Umbilical cord (tissue), 2 donors: ENCODE data around the gene NXPH4. TPM values are rescaled to one million over a fixed set of nuclear protein-coding genes. Genes with fewer than 3 reads are reported as not detected.
A peak's percentile ranks its signal among the peaks of the same experiment; 100 is the strongest.

Source experiments
- DNase-seq: peaks from one replicate; pipeline ENCODE4 v3.0.0-alpha.2; 2015; ENCODE audit warnings: low spot score
- total RNA-seq: library from RNA; depleted of rRNA; stranded (reverse); fragments of >200 nt; gene quantifications from one replicate; pipeline ENCODE4 v1.2.3, GENCODE V29; 2014; ENCODE audit warnings: low replicate concordance; ENCODE audit not compliant: insufficient read depth

Gene NXPH4
- total RNA-seq, 1 donor from 2014 or later, result not detected

- DNase-seq, result no peak
Measured at GRCh38 chr12:57219205-57219992, 2.8 kb downstream of the NXPH4 start.

- no peak for DNase-seq
Measured at GRCh38 chr12:57219993-57220754, 3.6 kb downstream of the NXPH4 start.

DNA sequence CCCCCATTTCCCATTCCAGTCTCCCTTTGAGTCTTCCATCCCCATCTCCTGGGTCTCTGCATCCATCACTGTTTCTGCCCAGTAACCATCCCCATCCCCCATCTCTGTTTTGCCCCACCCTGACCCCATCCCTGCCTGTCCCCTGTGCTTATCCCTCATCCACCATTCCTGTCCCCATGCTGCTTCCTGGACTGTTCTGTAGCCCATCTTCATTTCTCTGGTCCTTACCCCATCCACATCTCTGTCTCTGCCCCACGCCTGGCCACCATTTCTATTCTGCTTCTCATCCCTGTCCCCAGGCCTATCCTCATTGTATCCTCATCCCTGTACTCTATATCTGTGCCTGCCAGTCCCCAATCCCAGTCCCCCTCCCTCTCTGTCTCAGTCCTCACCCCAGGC is 4.2 kb downstream of the NXPH4 start:
- no peak for DNase-seq

DNA sequence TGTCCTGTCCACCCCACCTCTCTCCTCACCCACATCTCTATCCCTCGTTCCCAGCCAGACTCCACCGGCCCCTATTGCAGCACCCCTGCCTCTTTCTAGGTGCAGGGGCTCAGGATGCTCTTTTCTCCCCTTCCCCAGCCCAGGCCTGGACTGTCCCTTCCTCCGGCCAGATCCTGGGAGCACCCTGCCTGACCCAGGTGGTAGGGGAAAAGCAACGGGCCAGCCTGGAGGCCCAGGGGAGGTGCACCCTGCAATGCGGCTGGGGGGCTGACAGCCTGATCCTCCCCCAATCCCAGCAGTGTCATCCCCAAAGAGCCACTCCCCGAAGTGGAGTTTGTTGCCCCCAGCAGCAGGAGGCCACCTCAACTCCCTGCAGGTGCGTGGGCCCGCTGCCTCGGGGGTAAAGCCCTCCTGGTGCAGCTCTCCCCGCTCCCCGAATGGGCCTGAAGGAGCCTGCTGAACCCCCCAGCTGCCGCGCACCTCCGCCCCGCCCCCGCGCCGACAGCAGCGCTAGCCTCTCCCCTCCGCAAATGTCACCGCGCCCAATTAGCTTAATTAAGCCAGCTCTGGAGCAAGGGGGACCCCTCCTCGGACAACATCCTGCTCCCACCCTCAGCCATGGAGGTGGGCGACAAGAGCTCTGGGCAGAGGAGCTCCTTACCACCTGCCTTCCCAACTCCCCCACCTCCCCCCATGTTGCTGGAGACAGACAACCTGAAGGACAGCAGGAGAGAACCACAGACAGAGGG is 4.7 kb downstream of the NXPH4 start:
- DNase-seq, result no peak

DNA sequence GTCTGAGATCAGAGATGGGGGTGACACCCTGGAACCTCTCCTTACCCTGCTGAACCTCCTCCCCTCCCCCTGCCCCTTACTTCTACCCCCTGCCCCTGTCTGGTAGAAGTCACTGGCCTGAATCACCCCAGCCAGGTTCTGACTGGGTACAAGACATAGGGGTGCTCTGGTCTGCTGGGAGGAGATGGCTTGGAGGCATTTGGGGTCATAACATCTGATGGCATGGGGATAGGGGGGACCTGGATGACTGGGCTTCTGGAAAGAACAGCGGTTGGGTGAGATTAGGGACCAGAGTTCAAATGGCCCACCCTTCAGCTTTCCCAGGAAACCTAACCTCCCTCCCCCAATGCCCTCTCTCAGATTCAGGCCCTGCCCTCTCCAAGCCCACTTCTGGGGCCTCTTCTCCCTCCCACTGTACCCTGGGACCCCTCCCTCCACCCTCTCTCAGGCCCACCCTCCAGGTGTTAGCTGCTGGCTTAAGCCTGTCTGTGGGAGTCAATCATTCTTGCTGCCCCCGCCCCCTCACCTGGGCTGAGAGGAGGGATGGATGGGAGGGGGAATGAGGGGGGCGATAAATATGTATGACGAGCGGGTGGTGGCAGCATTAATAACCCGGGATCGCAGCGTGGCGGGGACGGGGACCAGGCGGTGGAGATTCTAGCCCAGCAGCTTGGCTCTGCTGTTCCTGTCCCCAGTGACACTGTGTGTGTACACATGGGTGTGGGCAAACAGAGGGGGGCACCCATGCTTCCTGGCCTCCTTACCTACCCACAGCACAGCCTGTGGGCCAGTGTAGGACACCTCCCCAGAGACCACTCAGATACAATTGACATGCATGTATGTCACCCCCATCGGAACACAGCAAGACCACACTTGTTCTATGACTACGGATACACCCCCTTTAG is 5.9 kb downstream of the NXPH4 start:
- DNase-seq, result no peak

DNA sequence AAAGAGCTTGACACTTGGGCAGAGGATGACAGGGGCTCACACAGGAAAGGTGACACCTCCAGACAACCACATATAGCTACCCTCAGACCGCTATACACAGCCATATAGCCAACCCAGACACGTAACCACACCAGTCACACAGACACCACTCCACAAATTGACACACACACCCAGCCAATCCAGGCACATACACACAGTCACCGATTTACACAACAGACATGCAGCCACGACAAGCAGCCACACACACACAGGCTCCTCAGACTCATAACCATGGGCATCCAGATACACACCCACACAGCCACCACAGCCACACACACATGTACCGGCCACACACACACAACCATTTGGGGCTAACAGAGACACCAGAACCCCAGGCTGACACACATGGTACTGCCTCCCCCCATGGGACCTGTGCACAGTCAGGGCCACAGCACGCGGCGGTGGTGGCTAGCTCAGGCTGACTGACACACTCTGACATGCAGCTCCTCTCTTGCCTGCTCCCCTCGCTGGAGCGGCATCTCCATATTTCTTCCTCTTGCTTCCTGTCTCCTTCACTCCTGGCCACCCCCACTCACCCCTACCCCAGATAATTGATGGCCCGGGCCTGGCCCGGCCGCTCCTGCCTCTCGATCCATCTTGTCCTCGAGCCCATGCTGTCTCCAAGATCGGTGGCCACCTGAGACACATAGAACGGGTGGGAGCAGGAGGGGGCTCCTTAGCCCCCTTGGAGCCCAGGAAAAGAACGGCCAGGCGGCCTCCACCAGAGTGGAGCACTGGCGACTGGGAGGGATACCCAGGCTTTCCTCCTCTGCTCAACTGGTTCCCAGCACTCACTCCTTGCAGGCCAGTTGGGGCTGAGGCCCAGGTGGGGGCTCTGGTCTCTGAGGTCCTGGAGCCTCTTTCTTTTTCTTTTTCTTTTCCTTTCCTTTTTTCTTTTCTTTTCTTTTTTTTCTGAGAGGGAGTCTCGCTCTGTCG is 6.9 kb downstream of the NXPH4 start:
- no peak for DNase-seq

DNA sequence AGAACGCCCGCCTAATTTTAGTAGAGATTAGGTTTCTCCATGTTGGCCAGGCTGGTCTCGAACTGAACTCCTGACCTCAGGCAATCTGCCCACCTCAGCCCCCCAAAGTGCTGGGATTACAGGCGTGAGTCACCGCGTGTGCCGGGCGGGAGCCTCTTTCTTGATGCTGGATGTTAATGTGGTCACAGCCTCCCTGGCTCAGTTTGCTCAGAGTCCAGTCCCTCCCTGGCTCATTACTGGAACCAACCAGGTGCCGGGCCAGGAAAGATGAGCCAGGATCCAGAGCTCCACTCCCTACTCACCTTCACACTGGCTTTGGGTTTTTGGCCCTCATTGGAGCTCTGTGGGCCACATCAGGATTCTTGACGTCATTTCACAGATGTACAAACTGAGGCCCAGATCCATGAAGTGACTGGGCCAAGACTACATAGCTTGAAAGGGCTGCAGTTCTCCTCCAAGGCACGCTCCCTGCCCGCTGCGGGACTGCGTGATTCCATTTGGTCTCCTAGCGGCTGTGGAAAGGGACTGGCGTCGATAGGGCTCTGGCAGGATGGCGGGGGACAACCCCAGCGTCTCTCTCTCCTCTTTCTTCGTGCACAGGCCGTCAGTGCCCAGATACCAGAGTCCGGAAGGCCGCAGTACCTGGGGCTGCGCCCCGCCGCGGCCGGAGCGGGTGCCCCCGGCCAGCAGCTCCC is 7.8 kb downstream of the NXPH4 start:
- DNase-seq, result no peak

DNA sequence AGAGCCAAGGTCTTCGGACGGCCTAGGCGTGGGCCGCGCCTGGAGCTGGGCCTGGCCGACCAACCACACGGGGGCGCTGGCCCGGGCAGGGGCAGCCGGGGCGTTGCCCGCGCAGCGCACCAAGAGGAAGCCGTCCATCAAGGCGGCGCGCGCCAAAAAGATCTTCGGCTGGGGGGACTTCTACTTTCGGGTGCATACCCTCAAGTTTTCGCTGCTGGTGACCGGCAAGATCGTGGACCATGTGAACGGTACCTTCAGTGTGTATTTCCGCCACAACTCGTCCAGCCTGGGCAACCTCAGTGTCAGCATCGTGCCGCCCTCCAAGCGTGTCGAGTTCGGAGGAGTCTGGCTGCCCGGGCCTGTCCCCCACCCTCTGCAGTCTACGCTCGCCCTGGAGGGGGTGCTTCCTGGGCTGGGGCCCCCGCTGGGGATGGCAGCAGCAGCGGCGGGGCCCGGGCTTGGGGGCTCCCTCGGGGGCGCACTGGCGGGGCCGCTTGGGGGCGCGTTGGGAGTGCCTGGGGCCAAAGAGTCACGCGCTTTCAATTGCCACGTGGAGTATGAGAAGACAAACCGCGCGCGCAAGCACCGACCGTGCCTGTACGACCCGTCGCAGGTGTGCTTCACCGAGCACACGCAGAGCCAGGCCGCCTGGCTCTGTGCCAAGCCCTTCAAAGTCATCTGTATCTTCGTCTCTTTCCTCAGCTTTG is 8.5 kb downstream of the NXPH4 start:
- DNase-seq, result no peak

DNA sequence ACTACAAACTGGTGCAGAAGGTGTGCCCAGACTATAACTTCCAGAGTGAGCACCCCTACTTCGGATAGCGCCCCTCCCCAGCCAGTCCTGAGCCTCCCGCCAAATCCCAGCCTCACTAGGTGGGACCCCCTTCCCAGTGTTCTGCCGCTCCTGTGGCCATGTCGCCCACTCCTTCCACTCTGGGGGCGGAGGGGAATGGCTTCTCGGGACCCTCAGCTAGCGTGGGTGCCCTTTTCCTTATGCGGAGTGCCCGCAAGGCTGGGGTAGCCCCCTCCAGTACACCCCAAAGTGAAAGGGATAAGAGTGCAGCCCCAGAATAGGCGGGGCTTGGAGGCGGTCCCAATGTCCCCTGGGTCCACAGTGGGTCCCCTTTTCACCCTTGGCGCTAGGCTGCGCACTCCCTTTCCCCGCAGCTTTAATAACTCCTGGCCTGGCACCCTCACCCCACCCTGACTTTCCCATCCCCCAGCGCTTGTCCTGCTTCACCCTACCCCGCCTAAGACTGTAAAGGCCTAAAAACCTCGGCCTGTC is 9.2 kb downstream of the NXPH4 start:
- DNase-seq, result no peak

DNA sequence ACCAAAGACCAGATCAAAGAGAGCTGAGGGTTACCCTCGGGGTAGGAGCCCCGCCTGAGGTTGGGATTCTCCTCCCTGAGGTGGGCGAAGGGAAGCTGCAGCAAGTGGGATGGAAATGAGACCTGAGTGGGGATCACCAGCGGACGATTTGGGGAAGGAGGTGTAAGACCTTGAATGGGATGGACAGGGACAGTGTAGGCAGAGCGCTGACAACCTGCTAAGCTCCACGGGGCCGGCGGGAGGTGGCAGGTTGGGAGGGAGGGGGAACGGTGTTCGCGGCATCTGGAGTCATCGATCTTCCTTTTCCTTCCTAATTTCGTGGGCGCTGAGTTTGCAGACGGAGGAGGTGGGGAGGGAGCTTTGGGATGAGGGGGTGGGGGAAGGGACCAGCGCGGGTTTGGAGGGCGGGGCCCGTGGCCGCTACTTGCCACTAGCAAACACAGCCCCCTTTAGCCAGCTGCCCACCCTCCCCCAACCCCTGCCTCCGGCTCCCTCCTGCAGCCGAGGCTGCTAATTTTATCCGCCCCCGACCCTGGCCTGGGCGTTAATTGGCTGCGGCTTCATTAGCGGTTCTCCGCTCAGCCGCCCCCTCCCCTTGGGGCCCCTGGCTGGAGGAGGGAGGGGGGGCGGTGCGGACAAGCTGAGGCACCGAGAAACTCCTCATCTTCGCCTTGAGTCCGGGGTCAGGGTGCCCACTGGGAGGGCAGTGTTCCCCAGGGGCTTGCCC is 10.2 kb downstream of the NXPH4 start:
- no peak for DNase-seq

DNA sequence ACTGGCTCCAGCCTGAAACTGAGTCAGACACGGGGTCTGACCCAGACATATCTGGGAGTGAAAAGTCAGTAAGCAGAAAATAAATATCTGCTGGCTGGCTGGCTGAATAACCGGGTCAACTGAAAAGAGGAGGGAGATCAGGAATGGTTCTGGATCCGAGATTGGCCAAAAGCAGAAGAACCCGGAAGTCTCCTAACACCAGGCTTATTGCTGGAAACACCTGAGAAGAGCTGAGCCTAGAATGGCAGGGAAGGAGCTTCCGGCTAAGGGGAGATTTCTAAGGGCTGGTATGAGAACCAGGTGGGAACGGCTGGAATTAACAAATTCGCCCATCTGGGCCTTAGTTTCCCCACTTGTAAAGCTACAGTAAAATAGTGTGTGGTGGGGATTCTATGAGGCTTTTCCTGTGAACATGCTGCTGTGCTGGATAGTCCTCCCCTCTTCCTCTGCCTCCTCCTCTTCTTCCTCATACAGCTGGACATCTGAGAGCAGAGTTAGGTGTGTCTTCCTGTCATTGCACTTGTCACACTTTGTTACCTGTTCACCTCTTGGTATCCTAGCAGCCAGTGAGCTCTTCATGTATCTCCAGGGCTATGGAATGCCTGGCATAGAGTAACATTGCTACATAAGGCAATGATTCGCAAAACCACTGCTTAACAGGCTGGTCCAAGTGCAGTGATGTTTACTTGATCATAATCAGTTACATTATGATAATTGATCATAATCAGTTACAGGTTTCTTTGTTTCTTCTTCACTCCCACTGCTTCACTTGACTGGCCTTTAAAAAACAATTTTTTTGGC is 10.9 kb downstream of the NXPH4 start:
- no peak for DNase-seq

GRCh38 chr12:57229046-57229633 is 12.5 kb downstream of the NXPH4 start:
- no peak for DNase-seq

- DNase-seq, result peak; percentile 98
Measured at GRCh38 chr12:57229634-57230380, 13.2 kb downstream of the NXPH4 start, which contains the start of gene SHMT2. TSS of gene SHMT2 (plus strand) at chr12:57229711. CDS start at chr12:57229779, 68 bp downstream.

DNA sequence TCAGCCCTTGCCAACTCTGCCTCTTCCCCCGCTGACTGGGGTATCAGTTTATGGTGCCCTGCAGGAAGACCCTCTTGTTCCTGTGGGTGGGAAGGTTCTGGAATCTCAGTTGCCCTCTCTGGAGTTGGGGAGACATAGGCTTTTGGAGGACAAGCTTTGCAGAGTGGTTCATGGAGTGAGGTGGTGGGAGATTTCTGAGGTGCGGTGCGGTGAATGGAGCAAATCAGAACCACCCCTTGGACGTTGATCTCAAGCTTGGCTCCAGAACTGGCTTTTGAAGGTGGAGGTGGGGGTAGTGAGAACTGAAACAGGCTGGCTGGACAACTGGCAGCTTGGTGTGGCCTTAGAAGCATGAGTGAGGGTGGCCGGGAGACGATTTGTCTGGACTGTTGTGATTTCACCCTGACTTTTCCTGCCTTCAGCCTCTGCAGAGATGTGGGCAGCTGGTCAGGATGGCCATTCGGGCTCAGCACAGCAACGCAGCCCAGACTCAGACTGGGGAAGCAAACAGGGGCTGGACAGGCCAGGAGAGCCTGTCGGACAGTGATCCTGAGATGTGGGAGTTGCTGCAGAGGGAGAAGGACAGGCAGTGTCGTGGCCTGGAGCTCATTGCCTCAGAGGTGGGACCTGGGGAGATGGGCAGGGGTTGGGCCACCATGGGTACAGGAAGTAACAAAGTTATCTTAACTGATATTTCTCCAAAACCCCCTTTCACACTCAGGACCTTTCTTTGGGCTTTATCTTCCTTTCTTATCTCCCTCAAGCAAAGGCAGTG is 14.0 kb downstream of the NXPH4 start:
- no peak for DNase-seq
